Karpas-422 (cell line): ENCODE results near the gene ZRANB2. TPM values are rescaled to one million over a fixed set of nuclear protein-coding genes. Genes with fewer than 3 reads are reported as not detected.

ENCODE experiments used
- DNase-seq: peaks from one replicate; pipeline ENCODE4 v3.0.0-alpha.2; 2015
- H2AFZ ChIP-seq: fragments of 200-600 bp; sonication (generic); 2 replicates; pipeline ENCODE4 v1.6.1; 2014; ENCODE audit warnings: antibody characterized with exemption, low read length, mixed read lengths
- H3K27ac ChIP-seq: fragments of 200-600 bp; sonication (generic); 2 replicates; pipeline ENCODE4 v1.5.1; 2014; ENCODE audit warnings: mild to moderate bottlenecking, low read length, moderate library complexity
- H3K27me3 ChIP-seq: fragments of 200-600 bp; sonication (generic); 2 replicates; pipeline ENCODE4 v1.6.1; 2014; ENCODE audit warnings: low read length, mixed read lengths
- H3K36me3 ChIP-seq: fragments of 200-600 bp; sonication (generic); 2 replicates; pipeline ENCODE4 v1.6.1; 2014; ENCODE audit warnings: low read length, mixed read lengths; ENCODE audit not compliant: insufficient read depth
- H3K4me1 ChIP-seq: fragments of 200-600 bp; sonication (generic); 2 replicates; pipeline ENCODE4 v1.6.1; 2014; ENCODE audit warnings: mild to moderate bottlenecking, low read length, mixed read lengths
- H3K4me2 ChIP-seq: fragments of 200-600 bp; sonication (generic); 2 replicates; pipeline ENCODE4 v1.6.1; 2014; ENCODE audit warnings: low read length, low read depth, mild to moderate bottlenecking; ENCODE audit not compliant: poor library complexity, severe bottlenecking
- H3K4me3 ChIP-seq: fragments of 200-600 bp; sonication (generic); 2 replicates; pipeline ENCODE4 v1.5.1; 2014; ENCODE audit warnings: mild to moderate bottlenecking, antibody characterized with exemption, low read length, mixed read lengths
- H3K79me2 ChIP-seq: fragments of 200-600 bp; sonication (generic); 2 replicates; pipeline ENCODE4 v1.6.1; 2014; ENCODE audit warnings: mild to moderate bottlenecking, low read length, mixed read lengths
- H3K9ac ChIP-seq: fragments of 200-600 bp; sonication (generic); 2 replicates; pipeline ENCODE4 v1.6.0; 2014; ENCODE audit warnings: low read length
- H3K9me2 ChIP-seq: fragments of 200-600 bp; sonication (generic), shearing (Covaris generic); replicated peaks from 2 replicates; pipeline ENCODE4 v1.6.0; 2014; ENCODE audit warnings: mild to moderate bottlenecking, low read length, moderate library complexity; ENCODE audit not compliant: insufficient read depth
- H3K9me3 ChIP-seq: fragments of 300-700, 200-600 bp; sonication (generic); 2 replicates; pipeline ENCODE4 v1.6.1; 2014; ENCODE audit warnings: low read length, mixed read lengths
- H4K20me1 ChIP-seq: fragments of 200-600 bp; sonication (generic); 2 replicates; pipeline ENCODE4 v1.6.1; 2014; ENCODE audit warnings: mild to moderate bottlenecking, antibody characterized with exemption, low read length, low read depth; ENCODE audit not compliant: insufficient read depth
- total RNA-seq: library from RNA; depleted of rRNA; stranded (reverse); fragments of >200 nt; shearing (Covaris generic); gene quantifications from 2 replicates; pipeline ENCODE4 v1.2.3, GENCODE V29; 2014; ENCODE audit warnings: low replicate concordance

The ZRANB2 gene
- total RNA-seq, 1 experiment from 2014 or later, result 128 TPM

DNA sequence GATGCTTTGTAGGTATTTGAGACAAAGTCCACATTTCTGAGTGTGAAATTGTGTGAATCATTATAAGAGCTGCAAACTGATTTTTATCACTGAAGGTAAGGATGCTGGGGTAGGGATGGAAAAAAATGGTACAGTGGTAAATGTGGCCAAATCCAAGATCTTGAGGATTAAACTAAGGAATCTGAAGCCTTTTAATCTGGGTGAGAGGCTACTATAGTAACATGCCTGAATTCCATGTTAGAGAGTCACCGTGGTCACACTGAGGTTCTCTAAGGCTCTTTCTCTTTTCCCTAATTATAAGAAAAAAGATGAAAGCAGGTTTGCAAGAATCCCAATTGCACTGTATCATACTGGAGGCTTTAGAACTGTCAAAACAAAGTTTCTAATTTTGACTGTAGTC, 50.8 kb downstream of the ZRANB2 start:
- H3K4me1 ChIP-seq, result no peaks in the 10 kb centered on the region
- no peaks in the 10 kb centered on the region for H3K27me3 ChIP-seq
- no peak overlapping the region for H3K27ac ChIP-seq
- DNase-seq, result no peak
- H3K4me2 ChIP-seq, result no peak overlapping the region
- H3K9me2 ChIP-seq, result no peaks in the 10 kb centered on the region
- no peaks in the 10 kb centered on the region for H3K36me3 ChIP-seq
- H3K9me3 ChIP-seq, result no peaks in the 10 kb centered on the region
- no peaks in the 10 kb centered on the region for H4K20me1 ChIP-seq
- no peaks in the 10 kb centered on the region for H3K79me2 ChIP-seq
- H3K9ac ChIP-seq, result no peak overlapping the region
- no peak overlapping the region for H3K4me3 ChIP-seq
- no peak overlapping the region for H2AFZ ChIP-seq

DNA sequence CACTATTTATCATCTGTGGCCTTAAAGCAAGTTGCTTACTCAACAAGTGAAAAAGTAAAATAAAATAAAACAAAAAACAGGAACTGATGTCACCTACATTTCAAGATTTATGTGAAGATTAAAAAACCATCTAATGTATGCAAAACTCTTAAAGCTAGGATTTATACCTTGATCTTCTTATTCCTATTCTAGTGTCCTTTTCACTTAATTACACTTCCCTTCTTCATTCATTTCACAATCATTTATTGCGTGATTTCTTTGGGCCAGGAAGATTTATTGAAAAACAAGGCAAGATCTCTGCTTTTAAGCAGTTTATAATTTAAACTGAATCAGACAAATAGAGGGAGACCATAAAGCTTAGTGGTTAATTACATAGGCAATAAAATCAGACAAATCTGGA, 51.9 kb downstream of the ZRANB2 start:
- H3K27me3 ChIP-seq, result no peaks in the 10 kb centered on the region
- no peaks in the 10 kb centered on the region for H3K9me3 ChIP-seq
- H3K36me3 ChIP-seq, result no peaks in the 10 kb centered on the region
- no peaks in the 10 kb centered on the region for H3K4me1 ChIP-seq
- no peaks in the 10 kb centered on the region for H4K20me1 ChIP-seq
- no peak overlapping the region for H3K4me2 ChIP-seq
- no peaks in the 10 kb centered on the region for H3K9me2 ChIP-seq
- H3K4me3 ChIP-seq, result no peak overlapping the region
- no peak overlapping the region for H3K27ac ChIP-seq
- H2AFZ ChIP-seq, result no peak overlapping the region
- no peak overlapping the region for H3K9ac ChIP-seq
- no peak for DNase-seq
- H3K79me2 ChIP-seq, result no peaks in the 10 kb centered on the region

DNA sequence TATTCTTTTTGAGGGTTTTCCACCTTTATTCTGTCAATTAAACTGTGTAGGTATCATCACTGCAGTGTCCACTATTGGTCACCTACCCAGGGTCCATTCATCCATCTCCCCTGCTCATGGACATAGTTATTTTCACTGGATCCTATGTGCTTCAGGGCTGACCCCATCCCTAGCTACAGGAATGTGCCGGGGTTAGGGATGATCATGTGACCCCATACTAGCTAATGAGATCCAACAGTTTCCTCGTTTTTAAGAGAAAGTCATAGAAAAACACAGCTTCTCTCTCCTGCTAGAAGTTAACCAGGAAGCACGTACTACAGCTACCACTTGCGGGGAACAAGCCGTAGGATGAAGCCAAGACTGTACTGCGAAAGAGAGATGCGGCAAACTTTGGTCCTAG, 52.8 kb downstream of the ZRANB2 start:
- H3K27me3 ChIP-seq, result no peaks in the 10 kb centered on the region
- H3K79me2 ChIP-seq, result no peaks in the 10 kb centered on the region
- H3K9me2 ChIP-seq, result no peaks in the 10 kb centered on the region
- no peak overlapping the region for H3K4me2 ChIP-seq
- no peak overlapping the region for H3K9ac ChIP-seq
- H3K4me1 ChIP-seq, result no peaks in the 10 kb centered on the region
- H4K20me1 ChIP-seq, result no peaks in the 10 kb centered on the region
- no peaks in the 10 kb centered on the region for H3K36me3 ChIP-seq
- no peaks in the 10 kb centered on the region for H3K9me3 ChIP-seq
- H3K27ac ChIP-seq, result no peak overlapping the region
- H3K4me3 ChIP-seq, result no peak overlapping the region
- DNase-seq, result no peak
- no peak overlapping the region for H2AFZ ChIP-seq

DNA sequence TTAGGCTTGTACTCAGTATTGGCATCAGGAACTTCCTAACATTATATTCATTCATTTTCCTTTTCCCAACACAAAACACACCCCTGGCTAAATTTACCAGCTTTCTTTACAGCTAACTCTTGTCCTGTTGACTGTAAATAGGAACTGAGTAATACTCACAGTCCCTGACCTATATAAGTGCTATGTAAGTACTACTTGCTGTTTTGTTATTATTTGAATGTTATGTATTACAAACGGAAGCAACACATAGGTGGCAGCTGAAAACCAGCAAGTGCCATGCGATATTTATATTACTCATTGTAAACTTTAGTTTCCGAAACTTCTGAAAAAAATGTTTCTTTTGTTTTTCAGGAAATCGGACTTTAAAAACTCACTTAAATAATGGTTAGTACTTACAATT, 54.7 kb downstream of the ZRANB2 start:
- Histone ChIP-seq H2AFZ (no peak overlapping the region), H3K27ac (no peak overlapping the region), H3K79me2 (no peaks in the 10 kb centered on the region), H3K4me1 (no peaks in the 10 kb centered on the region), H3K27me3 (no peaks in the 10 kb centered on the region), H3K9me2 (no peaks in the 10 kb centered on the region), H3K4me3 (no peak overlapping the region), H4K20me1 (no peaks in the 10 kb centered on the region), H3K9ac (no peak overlapping the region), H3K36me3 (no peaks in the 10 kb centered on the region), H3K9me3 (no peaks in the 10 kb centered on the region), H3K4me2 (no peak overlapping the region)
- DNase-seq, result no peak

DNA sequence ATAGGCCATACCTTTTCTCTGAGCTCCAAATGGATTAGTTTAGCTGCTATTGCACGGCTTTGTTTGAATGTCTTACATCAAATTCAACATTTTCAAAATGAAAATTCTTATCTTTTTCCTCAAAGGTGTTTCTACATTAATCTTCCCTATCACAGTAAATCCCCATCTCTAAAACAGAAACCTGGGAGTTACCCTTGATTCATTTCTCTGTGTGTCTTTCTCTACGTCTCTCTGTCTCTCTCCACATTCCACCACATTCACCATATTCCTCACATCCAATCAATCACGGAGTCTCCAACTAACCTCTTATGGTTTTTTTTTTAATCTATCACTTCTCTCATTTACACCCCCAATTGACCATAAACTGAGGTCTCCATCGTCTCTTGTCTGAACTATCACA, 57.3 kb downstream of the ZRANB2 start:
- Histone ChIP-seq H3K4me3 (no peak overlapping the region), H3K4me1 (no peaks in the 10 kb centered on the region), H3K9ac (no peak overlapping the region), H3K36me3 (no peaks in the 10 kb centered on the region), H4K20me1 (no peaks in the 10 kb centered on the region), H3K9me3 (no peaks in the 10 kb centered on the region), H3K9me2 (no peaks in the 10 kb centered on the region), H2AFZ (no peak overlapping the region), H3K79me2 (no peaks in the 10 kb centered on the region), H3K4me2 (no peak overlapping the region), H3K27ac (no peak overlapping the region), H3K27me3 (no peaks in the 10 kb centered on the region)
- DNase-seq, result no peak

DNA sequence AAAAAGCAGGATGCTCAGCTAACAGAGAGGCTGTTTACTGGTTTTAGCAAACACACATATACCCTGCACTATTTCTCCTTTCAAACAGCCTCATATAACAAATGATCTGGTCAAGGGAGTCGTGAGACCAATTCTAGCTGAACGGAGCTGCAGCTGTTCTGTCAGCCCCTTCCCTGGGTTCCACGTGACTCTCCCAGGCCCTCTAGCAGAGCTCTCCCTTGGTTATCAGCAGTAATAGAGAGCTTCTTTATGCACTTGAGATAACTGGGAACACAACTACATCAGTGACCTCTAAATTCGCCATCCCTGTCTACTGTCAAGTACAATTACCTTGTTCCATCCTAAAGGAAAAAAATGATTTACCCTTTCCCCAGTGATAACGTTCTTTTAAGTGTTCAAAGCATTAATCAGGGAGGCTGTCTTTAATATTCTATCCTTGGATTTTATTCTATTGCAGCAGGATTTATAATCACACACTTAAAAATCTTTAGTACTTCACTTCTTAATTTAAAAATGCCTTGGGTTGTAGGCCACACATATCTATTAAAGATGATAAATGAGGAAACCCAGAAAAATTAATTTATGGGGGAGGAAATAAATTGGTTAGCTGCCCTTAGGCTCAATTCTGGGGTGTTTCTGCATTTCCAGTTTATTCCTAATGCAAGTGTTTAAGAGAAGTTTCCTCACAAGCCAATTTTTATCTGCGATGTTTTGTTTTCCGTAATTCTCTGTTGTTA, 61.4 kb downstream of the ZRANB2 start:
- DNase-seq, result no peak
- Histone ChIP-seq H3K4me3 (no peak overlapping the region), H3K9ac (no peak overlapping the region), H3K4me2 (no peak overlapping the region), H3K27me3 (no peaks in the 10 kb centered on the region), H4K20me1 (no peaks in the 10 kb centered on the region), H3K79me2 (no peaks in the 10 kb centered on the region), H3K27ac (no peak overlapping the region), H3K4me1 (no peaks in the 10 kb centered on the region), H3K36me3 (no peaks in the 10 kb centered on the region), H3K9me3 (no peaks in the 10 kb centered on the region), H2AFZ (no peak overlapping the region), H3K9me2 (no peaks in the 10 kb centered on the region)

DNA sequence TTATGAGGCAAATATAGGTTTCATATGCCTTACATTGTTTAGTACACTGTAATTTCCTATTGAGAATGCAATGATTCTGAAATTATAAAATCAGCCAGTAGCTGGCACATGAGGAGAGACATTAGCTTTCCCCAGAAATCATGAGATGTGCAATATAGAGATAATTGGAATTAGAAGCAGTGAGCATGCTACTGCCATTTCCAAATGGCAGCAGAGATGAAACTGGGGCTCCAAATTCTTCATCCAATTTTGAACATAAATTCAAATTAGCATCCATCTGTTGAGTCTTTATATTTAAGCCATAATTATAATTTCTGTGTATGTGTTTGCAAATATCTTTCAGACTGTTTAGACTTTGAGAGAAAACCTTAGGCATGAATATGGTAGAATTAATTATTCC, 62.0 kb downstream of the ZRANB2 start:
- Histone ChIP-seq H3K79me2 (no peaks in the 10 kb centered on the region), H3K36me3 (no peaks in the 10 kb centered on the region), H3K4me2 (no peak overlapping the region), H2AFZ (no peak overlapping the region), H3K9ac (no peak overlapping the region), H3K9me3 (no peaks in the 10 kb centered on the region), H3K4me3 (no peak overlapping the region), H3K4me1 (no peaks in the 10 kb centered on the region), H4K20me1 (no peaks in the 10 kb centered on the region), H3K27ac (no peak overlapping the region), H3K9me2 (no peaks in the 10 kb centered on the region), H3K27me3 (no peaks in the 10 kb centered on the region)
- no peak for DNase-seq

DNA sequence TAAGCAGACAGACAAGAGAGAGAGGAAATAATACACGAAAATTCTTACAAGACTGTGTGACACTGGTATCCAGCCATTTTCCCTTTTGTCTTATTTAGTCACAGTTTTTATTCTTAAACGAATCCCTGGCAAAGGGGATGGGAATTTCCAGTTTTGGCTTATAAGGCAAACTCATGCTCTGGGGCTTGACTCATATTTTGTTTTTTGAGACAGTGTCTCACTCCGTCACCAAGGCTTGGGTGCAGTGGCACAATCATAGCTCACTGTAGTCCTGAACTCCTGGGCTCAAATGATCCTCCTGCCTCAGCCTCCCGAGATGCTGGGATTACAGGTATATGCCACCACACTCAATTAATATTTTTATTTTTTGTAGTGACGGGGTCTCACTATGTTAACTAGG, 65.1 kb downstream of the ZRANB2 start:
- no peak overlapping the region for H2AFZ ChIP-seq
- H3K4me1 ChIP-seq, result no peaks in the 10 kb centered on the region
- no peaks in the 10 kb centered on the region for H3K79me2 ChIP-seq
- H3K36me3 ChIP-seq, result no peaks in the 10 kb centered on the region
- H3K9ac ChIP-seq, result no peak overlapping the region
- no peak overlapping the region for H3K4me3 ChIP-seq
- no peak overlapping the region for H3K27ac ChIP-seq
- no peak overlapping the region for H3K4me2 ChIP-seq
- DNase-seq, result no peak
- H3K9me2 ChIP-seq, result no peaks in the 10 kb centered on the region
- H3K9me3 ChIP-seq, result no peaks in the 10 kb centered on the region
- H4K20me1 ChIP-seq, result no peaks in the 10 kb centered on the region
- H3K27me3 ChIP-seq, result no peaks in the 10 kb centered on the region
